Keratinocyte (primary cell): Measurements from ENCODE around the gene AFG1L. TPM values are rescaled to one million over a fixed set of nuclear protein-coding genes. Genes with fewer than 3 reads are reported as not detected.

Source experiments
- DNase-seq: peaks from one replicate; pipeline ENCODE4 v3.0.0-alpha.2; 2011; ENCODE audit warnings: low read depth, missing footprints, low spot score
- FAIRE-seq: peaks from 2 replicates; lab custom pipeline; 2011; peaks lifted over from hg19 to GRCh38; lab: Jason Lieb, UNC
- H2AFZ ChIP-seq: 2 replicates; pipeline ENCODE4 v1.6.0; 2012; ENCODE audit warnings: low read length, control low read depth, inconsistent platforms; ENCODE audit not compliant: control insufficient read depth
- H3K27ac ChIP-seq: 2 replicates; pipeline ENCODE4 v1.5.1; 2011; ENCODE audit warnings: low read length; ENCODE audit not compliant: control insufficient read depth, insufficient read depth
- H3K27me3 ChIP-seq: 3 replicates; pipeline ENCODE4 v1.6.0; 2011; ENCODE audit warnings: low read length; ENCODE audit not compliant: control insufficient read depth, insufficient read depth; ENCODE audit errors: extremely low read depth
- H3K36me3 ChIP-seq, 2 experiments: 2 replicates in 1 of 2; 3 replicates in 1 of 2; pipeline ENCODE4 v1.5.1; 2011; ENCODE audit warnings: low read length in 2 of 2, mild to moderate bottlenecking in 1 of 2; ENCODE audit not compliant: control insufficient read depth in 2 of 2, insufficient read depth in 2 of 2; ENCODE audit errors: extremely low read depth in 1 of 2
- H3K4me1 ChIP-seq: 3 replicates; pipeline ENCODE4 v1.5.1; 2011; ENCODE audit warnings: low read length; ENCODE audit not compliant: control insufficient read depth, insufficient read depth; ENCODE audit errors: extremely low read depth
- H3K4me2 ChIP-seq: 3 replicates; pipeline ENCODE4 v1.6.0; 2011; ENCODE audit warnings: low read depth, low read length; ENCODE audit not compliant: control insufficient read depth, insufficient read depth; ENCODE audit errors: extremely low read depth
- H3K4me3 ChIP-seq, 3 experiments: fragments of 200-600 bp in 1 of 3; sonication (generic) in 1 of 3; 2 replicates in 2 of 3; 3 replicates in 1 of 3; pipeline ENCODE4 v1.5.1; 2011 to 2016; ENCODE audit warnings: low read length in 3 of 3, mild to moderate bottlenecking in 3 of 3, control low read depth in 2 of 3, inconsistent platforms in 1 of 3, low read depth in 1 of 3, mixed read lengths in 1 of 3, mixed run types in 1 of 3, moderate library complexity in 1 of 3; ENCODE audit not compliant: control insufficient read depth in 2 of 3, insufficient read depth in 2 of 3; ENCODE audit errors: extremely low read depth in 1 of 3
- H3K79me2 ChIP-seq: 2 replicates; pipeline ENCODE4 v1.6.0; 2012; ENCODE audit warnings: low read length; ENCODE audit not compliant: control insufficient read depth, insufficient read depth
- H3K9ac ChIP-seq: 3 replicates; pipeline ENCODE4 v1.6.0; 2011; ENCODE audit warnings: low read length; ENCODE audit not compliant: control insufficient read depth, insufficient read depth; ENCODE audit errors: extremely low read depth
- H3K9me1 ChIP-seq: 3 replicates; pipeline ENCODE4 v1.6.0; 2011; ENCODE audit warnings: low read length; ENCODE audit not compliant: control insufficient read depth, insufficient read depth; ENCODE audit errors: extremely low read depth
- H3K9me3 ChIP-seq: 2 replicates; pipeline ENCODE4 v1.5.1; 2012; ENCODE audit warnings: low read depth, low read length; ENCODE audit not compliant: control insufficient read depth
- H4K20me1 ChIP-seq: 3 replicates; pipeline ENCODE4 v1.6.0; 2011; ENCODE audit warnings: low read length; ENCODE audit not compliant: control insufficient read depth, insufficient read depth; ENCODE audit errors: extremely low read depth
- CTCF ChIP-seq, 3 experiments: IDR thresholded peaks in 1 of 3; conservative IDR thresholded peaks in 1 of 3; optimal IDR thresholded peaks in 1 of 3; 2 replicates in 2 of 3; 3 replicates in 1 of 3; pipeline versions ENCODE3 to v1.5.1; 2011; ENCODE audit warnings: low read length in 3 of 3, mild to moderate bottlenecking in 3 of 3, moderate library complexity in 2 of 3, control low read depth in 1 of 3, inconsistent platforms in 1 of 3; ENCODE audit not compliant: insufficient read depth in 2 of 3; ENCODE audit errors: extremely low read depth in 1 of 3
- EZH2 ChIP-seq: IDR thresholded peaks from one replicate; pipeline ENCODE4 v1.6.1; 2012; ENCODE audit warnings: inconsistent platforms, mild to moderate bottlenecking, low read length, moderate library complexity
- dilution Hi-C: fragments of 300-500 bp; cut with MboI; formaldehyde crosslinking; loops from one replicate; pipeline ENCODE4 v1.7.0; 2020; ENCODE audit warnings: low sequenced_read_pairs; ENCODE audit not compliant: extremely low pct_ligation_motif_present
- polyA plus RNA-seq, 5 experiments: library from polyadenylated mRNA; depleted of rRNA in 3 of 5; stranded (reverse) in 3 of 5; stranded (forward) in 1 of 5; unstranded in 1 of 5; fragments of >200 nt; gene quantifications; 1 replicate in 1 of 5; 2 replicates in 3 of 5; 3 replicates in 1 of 5; pipeline versions ENCODE4 v1.2.1 to v1.2.3, GENCODE V29; 2011 to 2012; ENCODE audit warnings: missing spikeins in 2 of 5, low read depth in 1 of 5, low replicate concordance in 1 of 5

The AFG1L gene
- polyA plus RNA-seq, 1 donor (not counting 4 experiments of a cell fraction or from before 2014, with no cell fraction given) = 3.1 TPM

DNA sequence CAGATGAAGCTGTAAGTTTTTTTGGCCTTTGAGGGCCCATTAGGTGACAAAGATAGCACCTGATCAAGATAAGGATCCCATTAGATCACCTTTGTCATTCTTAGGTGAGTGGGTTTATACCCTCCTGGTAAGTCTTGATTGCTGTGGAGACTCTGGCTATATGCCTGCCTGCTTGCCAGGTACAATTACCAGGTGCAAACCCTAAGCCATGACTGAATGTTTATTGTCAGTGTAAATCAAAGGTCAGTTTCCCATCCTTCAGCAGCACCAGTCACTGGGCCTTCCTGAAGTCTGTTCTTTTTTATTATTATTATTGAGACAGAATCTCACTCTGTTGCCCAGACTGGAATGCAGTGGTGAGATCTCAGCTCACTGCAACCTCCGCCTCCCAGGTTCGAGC lies 159.5 kb downstream of the AFG1L start:
- TF ChIP-seq EZH2 = no peak
- no peak for TF ChIP-seq CTCF (optimal IDR thresholded peaks at IDR 0.05 in 1 of 3, IDR thresholded peaks at IDR 0.05 in 1 of 3, conservative IDR thresholded peaks at IDR 0.05 in 1 of 3; ENCODE audit: extremely low read depth in 1 of 3, insufficient read depth in 2 of 3, low read length in 3 of 3)
- no peaks in the 10 kb centered on the region for H3K27me3 ChIP-seq
- H3K27ac ChIP-seq = no peak overlapping the region
- H3K4me1 ChIP-seq = no peaks in the 10 kb centered on the region
- H3K4me2 ChIP-seq = no peak overlapping the region
- FAIRE-seq = no peak
- H3K79me2 ChIP-seq = no peaks in the 10 kb centered on the region
- no peak overlapping the region for H2AFZ ChIP-seq
- H3K9me1 ChIP-seq = no peaks in the 10 kb centered on the region
- dilution Hi-C loops = no loop called here
- H4K20me1 ChIP-seq = no peaks in the 10 kb centered on the region
- no peak overlapping the region for H3K4me3 ChIP-seq
- H3K9me3 ChIP-seq = no peaks in the 10 kb centered on the region
- no peak overlapping the region for H3K9ac ChIP-seq
- no peak for DNase-seq
- no peaks in the 10 kb centered on the region for H3K36me3 ChIP-seq

DNA sequence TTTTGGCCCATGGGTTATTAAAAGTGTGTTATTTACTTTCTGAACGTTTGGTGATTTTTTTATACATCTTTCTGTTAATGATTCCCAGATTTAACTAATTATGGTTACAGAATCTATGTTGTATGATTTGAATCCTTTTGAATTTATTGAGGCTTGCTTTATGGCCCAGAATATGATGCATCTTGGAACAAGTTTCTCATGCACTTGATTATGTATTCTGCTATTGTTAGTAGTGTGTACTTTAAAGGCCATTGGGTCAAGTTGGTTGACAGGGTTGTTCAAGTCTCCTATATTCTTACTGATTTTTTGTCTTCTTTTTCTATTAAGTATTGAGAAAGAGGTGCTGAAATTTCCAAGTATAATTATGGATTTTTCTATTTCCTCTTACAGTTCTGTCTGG lies 160.8 kb downstream of the AFG1L start:
- Histone ChIP-seq H3K27me3 (no peaks in the 10 kb centered on the region), H4K20me1 (no peaks in the 10 kb centered on the region), H3K4me1 (no peaks in the 10 kb centered on the region), H3K4me2 (no peak overlapping the region), H2AFZ (no peak overlapping the region), H3K4me3 (no peak overlapping the region), H3K36me3 (no peaks in the 10 kb centered on the region), H3K9ac (no peak overlapping the region), H3K79me2 (no peaks in the 10 kb centered on the region), H3K27ac (no peak overlapping the region), H3K9me1 (no peaks in the 10 kb centered on the region), H3K9me3 (no peaks in the 10 kb centered on the region)
- dilution Hi-C loops = no loop called here
- FAIRE-seq = no peak
- no peak for DNase-seq
- TF ChIP-seq CTCF (optimal IDR thresholded peaks at IDR 0.05 in 1 of 3, IDR thresholded peaks at IDR 0.05 in 1 of 3, conservative IDR thresholded peaks at IDR 0.05 in 1 of 3; ENCODE audit: extremely low read depth in 1 of 3, insufficient read depth in 2 of 3, low read length in 3 of 3) = no peak
